ENCODE results near the gene RASL11A. TPM values are rescaled to one million over a fixed set of nuclear protein-coding genes. Genes with fewer than 3 reads are reported as not detected.

RASL11A gene
- total and polyA plus RNA-seq, 12 donors, result 1.8 to 68.7 (median 4.9) TPM

- H3K27ac ChIP-seq, result no peak overlapping the region
- H3K36me3 ChIP-seq, result peaks cover 0 to 15% (median 0%) of the 10 kb centered on the region in 9 donors
- H3K4me1 ChIP-seq, result peaks cover 0 to 13% (median 8%) of the 10 kb centered on the region in 9 donors
- H3K4me3 ChIP-seq, result no peak overlapping the region
- no peak for TF ChIP-seq CTCF (IDR thresholded peaks at IDR 0.05)
- DNase-seq (no peak), ATAC-seq (no peak)
- 86 to 87% methylated on average over 7 of the region's 7 CpGs for WGBS, 2 donors
- intact Hi-C loops (cut with DNase I), result no loop called here
- H3K9me3 ChIP-seq, result no peaks in the 10 kb centered on the region
- no peaks in the 10 kb centered on the region for H3K27me3 ChIP-seq
Measured at GRCh38 chr13:27245610-27246009, 25.0 kb upstream of the RASL11A start.

GRCh38 chr13:27250833-27251165 lies 19.8 kb upstream of the RASL11A start:
- no peak for DNase-seq
- Histone ChIP-seq H3K4me1 (peaks cover 6 to 52% (median 39%) of the 10 kb centered on the region in 9 donors), H3K4me3 (peak overlapping the region; percentile 74 to 94 (median 80)), H3K36me3 (peaks cover 0 to 29% (median 0%) of the 10 kb centered on the region in 9 donors), H3K27ac (peak overlapping the region; percentile 90 to 99 (median 96)), H3K9me3 (no peaks in the 10 kb centered on the region), H3K27me3 (no peaks in the 10 kb centered on the region)
- 1 to 2% methylated on average over 9 of the region's 9 CpGs for WGBS, 2 donors
- peak in 2 of 8 donors; percentile 0 to 1 for ATAC-seq
- no peak for TF ChIP-seq CTCF (IDR thresholded peaks at IDR 0.05)
- intact Hi-C loops (cut with DNase I), result loop anchor here in 8 of 10 donors (2.0 to 10.0 kb wide), 5 partner anchors 20 to 266 kb away; partner anchors contain the start of genes USP12 (in 8 of the 8) and RASL11A (in 2 of the 8)

GRCh38 chr13:27251166-27252091 lies 19.2 kb upstream of the RASL11A start, which contains the start of gene RPL21:
Gene RPL21 (plus strand): TSS chr13:27251558. CDS start chr13:27253777, 2,219 bp downstream.
- H3K4me1 ChIP-seq, result peaks cover 6 to 52% (median 39%) of the 10 kb centered on the region in 9 donors
- ATAC-seq (peak; percentile 98 to 99 (median 99)), DNase-seq (peak; percentile 95 to 98)
- H3K9me3 ChIP-seq, result no peaks in the 10 kb centered on the region
- TF ChIP-seq CTCF (IDR thresholded peaks at IDR 0.05), result peak in 1 of 9 donors; percentile 5
- H3K27ac ChIP-seq, result peak within 1 kb of the TSS; percentile 90 to 99 (median 96)
- H3K36me3 ChIP-seq, result peaks cover 0 to 35% (median 0%) of the 10 kb centered on the region in 9 donors
- no peaks in the 10 kb centered on the region for H3K27me3 ChIP-seq
- 0% methylated on average over 69 of the region's 69 CpGs for WGBS, 2 donors
- intact Hi-C loops (cut with DNase I), result loop anchor here in 8 of 10 donors (2.0 to 10.0 kb wide), 5 partner anchors 19 to 267 kb away; partner anchors contain the start of genes USP12 (in 8 of the 8) and RASL11A (in 2 of the 8)
- peak within 1 kb of the TSS; percentile 74 to 94 (median 80) for H3K4me3 ChIP-seq

GRCh38 chr13:27252467-27252866 lies 18.2 kb upstream of the RASL11A start:
- peak overlapping the region; percentile 74 to 94 (median 80) for H3K4me3 ChIP-seq
- H3K4me1 ChIP-seq, result peaks cover 6 to 52% (median 39%) of the 10 kb centered on the region in 9 donors
- H3K27me3 ChIP-seq, result no peaks in the 10 kb centered on the region
- peaks cover 0 to 46% (median 7%) of the 10 kb centered on the region in 9 donors for H3K36me3 ChIP-seq
- H3K9me3 ChIP-seq, result no peaks in the 10 kb centered on the region
- TF ChIP-seq CTCF (IDR thresholded peaks at IDR 0.05), result no peak
- H3K27ac ChIP-seq, result peak overlapping the region in 9 of 10 donors; percentile 90 to 99 (median 95)
- no peak for ATAC-seq
- DNase-seq, result no peak
- intact Hi-C loops (cut with DNase I), result loop anchor here in 7 of 10 donors (5.0 to 10.0 kb wide), 3 partner anchors 78 to 268 kb away; partner anchors contain the start of gene USP12 (in 7 of the 7)

All from heart right ventricle (tissue), 16 donors.